ENCODE measurements around the gene DIS3L2.

The DIS3L2 gene

DNA sequence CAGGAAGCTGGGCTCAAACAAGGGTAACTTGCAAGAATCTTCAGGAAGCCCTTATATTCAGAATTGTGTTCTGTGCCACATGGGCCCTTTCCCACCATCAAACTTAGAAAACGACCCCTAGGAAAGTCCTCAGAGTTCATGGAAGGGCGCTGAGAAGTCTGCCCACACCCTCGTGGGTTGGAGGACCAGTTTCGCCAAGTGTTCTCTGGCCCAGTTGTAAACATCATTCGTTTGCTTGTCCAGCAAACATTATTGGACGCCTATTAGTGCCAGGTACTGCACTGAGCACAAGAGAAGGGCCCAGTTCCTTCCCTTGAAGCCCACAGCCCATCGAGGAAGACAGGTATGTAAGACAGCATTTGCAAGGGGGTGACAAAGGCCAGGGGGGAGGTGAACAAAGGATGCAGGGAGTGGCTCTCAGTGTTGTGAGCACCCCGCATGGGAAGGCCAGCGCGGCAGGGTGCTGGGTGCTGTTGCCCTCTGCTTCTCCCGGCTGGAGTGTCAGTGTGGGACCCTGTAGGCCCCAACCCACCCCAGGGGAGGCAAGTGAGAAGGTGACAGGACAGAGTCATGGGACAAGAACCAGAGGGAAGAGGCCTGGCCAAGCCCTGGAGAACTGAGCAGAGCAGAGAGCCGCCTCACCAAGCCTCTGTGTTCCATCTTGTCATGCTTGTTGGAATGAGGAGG lies 356.8 kb downstream of the DIS3L2 start:
- TF ChIP-seq, protein P1, sequence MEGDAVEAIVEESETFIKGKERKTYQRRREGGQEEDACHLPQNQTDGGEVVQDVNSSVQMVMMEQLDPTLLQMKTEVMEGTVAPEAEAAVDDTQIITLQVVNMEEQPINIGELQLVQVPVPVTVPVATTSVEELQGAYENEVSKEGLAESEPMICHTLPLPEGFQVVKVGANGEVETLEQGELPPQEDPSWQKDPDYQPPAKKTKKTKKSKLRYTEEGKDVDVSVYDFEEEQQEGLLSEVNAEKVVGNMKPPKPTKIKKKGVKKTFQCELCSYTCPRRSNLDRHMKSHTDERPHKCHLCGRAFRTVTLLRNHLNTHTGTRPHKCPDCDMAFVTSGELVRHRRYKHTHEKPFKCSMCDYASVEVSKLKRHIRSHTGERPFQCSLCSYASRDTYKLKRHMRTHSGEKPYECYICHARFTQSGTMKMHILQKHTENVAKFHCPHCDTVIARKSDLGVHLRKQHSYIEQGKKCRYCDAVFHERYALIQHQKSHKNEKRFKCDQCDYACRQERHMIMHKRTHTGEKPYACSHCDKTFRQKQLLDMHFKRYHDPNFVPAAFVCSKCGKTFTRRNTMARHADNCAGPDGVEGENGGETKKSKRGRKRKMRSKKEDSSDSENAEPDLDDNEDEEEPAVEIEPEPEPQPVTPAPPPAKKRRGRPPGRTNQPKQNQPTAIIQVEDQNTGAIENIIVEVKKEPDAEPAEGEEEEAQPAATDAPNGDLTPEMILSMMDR (IDR thresholded peaks at IDR 0.05), result no peak

DNA sequence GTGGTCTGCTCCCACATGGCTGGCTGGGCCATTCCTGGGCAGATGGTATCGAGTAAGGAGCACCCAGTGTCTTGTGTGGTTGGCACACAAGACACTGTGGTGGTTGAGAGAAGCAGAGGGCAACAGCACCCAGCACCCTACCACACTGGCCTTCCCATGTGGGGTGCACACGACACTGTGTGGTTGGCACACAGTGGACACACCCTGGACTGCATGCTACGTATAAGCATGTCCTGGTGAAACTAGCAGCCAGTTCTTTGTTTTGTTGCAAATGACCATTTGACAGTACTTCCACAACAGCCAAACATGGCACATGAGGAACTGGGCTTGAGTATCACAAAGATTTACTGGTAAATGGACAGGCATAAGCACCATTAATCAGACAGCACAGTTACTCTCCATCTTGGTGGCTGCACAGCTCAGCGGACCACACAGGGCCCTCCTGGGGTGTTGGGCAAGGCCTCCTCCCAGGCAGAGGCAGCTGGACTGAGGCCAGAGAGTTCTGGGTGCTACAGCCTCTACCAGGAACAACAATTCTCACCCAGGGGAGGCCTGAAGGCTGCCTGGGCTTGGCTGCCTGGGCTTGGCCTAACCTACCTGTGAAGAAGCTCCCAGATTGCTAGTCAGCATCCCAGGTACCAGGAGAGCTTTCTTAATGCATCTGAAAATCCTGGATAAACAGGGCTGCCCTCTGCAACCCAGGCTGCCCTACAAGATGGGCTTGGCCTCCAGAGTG lies 357.7 kb downstream of the DIS3L2 start:
- TF ChIP-seq, protein P1 (IDR thresholded peaks at IDR 0.05), result no peak

DNA sequence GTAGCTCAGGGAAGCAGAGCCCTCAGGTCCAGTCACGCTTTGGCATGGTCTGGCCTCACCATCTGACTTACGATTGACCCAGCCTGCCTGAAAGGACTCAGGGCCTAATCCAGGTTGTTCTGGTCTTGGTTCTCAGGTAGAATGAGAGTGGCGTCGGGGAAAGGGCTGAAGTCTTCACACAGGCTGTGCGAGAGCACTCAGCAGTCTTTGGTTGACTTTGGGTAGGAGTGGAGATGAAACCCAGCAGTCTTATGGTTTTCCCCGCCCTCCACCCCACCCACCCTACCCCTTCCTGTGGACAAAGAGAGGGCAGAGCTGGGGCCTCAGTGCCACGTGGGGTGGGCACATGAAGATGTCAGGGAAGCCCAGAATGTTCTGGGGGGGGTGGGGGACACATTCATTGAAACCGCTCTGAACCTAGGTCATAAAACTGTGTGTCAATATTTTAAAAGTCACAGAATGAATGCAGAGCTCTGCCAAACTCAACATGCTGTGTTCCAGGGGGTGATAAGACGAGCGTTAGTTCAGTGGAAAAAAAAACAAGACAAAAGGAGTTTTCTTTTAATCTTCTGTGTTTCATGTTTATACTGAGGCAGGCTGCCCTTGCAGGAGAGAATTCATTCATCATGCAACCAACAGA lies 358.4 kb downstream of the DIS3L2 start:
- TF ChIP-seq, protein P1 (IDR thresholded peaks at IDR 0.05), result no peak

DNA sequence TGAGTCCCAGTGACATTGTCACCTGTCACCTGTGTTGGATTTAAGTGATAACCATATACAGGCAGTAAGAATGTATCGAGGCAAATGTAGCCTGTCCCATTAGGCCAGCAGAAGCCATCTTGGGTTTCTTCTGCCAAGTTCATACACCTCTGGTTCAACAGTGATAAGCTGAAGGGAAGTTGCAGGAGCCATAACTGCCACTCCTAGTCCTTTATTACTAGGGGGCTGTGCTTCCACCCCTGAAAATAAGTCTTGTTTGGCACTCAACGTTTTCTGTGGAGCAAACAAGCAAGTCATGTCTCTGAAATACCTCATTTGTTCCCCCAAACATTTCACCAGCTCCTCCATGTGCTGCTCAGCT lies 358.9 kb downstream of the DIS3L2 start:
- TF ChIP-seq, protein P1 (IDR thresholded peaks at IDR 0.05), result no peak

DNA sequence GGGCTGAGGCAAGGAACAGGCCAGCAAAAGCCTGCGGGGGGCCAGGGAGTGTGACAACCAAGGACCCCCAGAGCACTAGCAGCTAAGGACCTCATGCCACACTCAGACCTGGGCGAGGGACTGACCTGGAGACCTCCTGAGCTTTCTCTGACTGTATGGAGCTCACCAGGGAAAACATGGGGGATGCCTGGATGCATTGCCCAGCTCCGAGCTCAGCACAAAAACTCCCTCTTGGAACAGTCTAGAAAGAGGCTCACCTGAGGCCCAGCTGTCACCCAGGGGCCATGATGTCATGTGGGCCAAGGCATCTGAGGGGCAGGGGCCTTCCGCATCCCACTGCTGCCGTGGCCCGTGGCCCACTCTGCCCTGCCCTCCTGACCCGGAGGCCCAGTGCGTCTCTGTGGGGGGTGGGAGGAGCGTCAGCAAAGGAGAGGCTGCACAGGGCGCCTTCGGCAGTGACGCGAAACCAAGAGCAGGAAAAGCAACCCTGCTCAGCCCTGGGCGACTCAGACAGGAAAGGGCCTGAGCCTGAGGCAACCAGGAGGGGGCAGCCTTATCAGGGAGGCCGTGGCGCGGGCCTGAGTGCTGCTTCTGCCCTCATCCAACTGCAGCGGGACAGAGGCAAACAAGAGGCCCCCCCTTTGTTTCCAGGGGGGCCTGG lies 359.8 kb downstream of the DIS3L2 start:
- TF ChIP-seq, protein P1 (IDR thresholded peaks at IDR 0.05), result no peak; the same call in 1 of the 2 replicates

DNA sequence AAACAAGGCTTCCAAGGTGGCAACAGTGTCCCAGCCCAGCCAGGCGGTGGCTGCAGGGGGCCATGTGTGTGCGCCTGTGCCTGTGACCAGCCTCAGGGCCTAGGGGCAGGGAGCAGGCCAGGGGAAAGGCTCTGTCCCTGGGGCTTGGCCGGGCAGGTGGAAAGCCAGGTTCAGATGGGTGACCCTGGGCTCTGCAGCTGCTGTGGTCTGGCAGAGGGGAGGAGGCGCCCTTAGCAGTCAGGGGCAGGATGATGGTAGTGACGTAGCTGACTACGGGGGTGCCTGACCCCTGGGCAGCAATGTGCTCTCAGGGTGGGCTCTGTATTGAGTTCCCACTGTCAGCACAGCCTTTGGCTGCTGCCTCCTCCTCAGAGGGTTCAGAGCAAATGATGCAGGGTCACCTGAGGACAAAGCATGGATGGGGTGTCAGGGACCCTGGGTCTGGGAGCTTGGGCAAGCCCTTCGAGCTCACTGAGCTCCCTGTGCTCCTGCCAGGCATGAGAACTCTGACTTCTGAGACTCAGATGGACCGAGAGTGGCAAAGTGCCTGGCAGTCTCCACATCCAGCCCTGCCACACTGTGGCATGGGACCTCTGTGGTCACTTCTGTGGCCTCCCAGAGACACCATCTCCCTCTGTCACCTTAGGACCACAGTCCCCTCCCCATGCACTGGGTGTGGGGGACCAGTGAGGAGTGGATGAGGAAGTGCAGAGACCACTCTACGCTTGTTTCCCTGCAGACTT lies 360.5 kb downstream of the DIS3L2 start:
- TF ChIP-seq, protein P1 (IDR thresholded peaks at IDR 0.05), result no peak
